Endothelial cell of umbilical vein (primary cell): ENCODE results near the gene SNX24. TPM values are rescaled to one million over a fixed set of nuclear protein-coding genes. Genes with fewer than 3 reads are reported as not detected.

Experiments used
- BruUV-seq: library from RNA; stranded (reverse); fragments of 400-500 nt; replicated peaks from 2 replicates; lab custom pipeline; 2021; lab: Mats Ljungman, UMichigan
- CTCF ChIA-PET: fragments of 300-600, 350-600 bp; sonication (Branson Sonifier 250); formaldehyde crosslinking; loops from one replicate; lab custom pipeline; 2021; ENCODE audit warnings: antibody characterized with exemption, inconsistent platforms; lab: Charles Lee
- POLR2A ChIA-PET: fragments of 300-600, 350-600 bp; sonication (Branson Sonifier 250); formaldehyde crosslinking; loops from one replicate; lab custom pipeline; 2021; ENCODE audit warnings: antibody characterized with exemption, inconsistent platforms; lab: Charles Lee
- DNase-seq: peaks from one replicate; pipeline ENCODE4 v3.0.0-alpha.2; 2011; ENCODE audit warnings: low read depth, low spot score
- FAIRE-seq: peaks from 2 replicates; lab custom pipeline; 2011; peaks lifted over from hg19 to GRCh38; lab: Jason Lieb, UNC
- H2AFZ ChIP-seq: 2 replicates; pipeline ENCODE4 v1.6.0; 2012; ENCODE audit warnings: low read depth, low read length, control low read depth, inconsistent platforms
- H3K27ac ChIP-seq: 2 replicates; pipeline ENCODE4 v1.5.1; 2011; ENCODE audit warnings: low read depth, mild to moderate bottlenecking, control low read depth, low read length, moderate library complexity; ENCODE audit not compliant: insufficient read depth
- H3K27me3 ChIP-seq, 2 experiments: 2 replicates each; pipeline versions ENCODE4 v1.6.0 to v1.6.1; 2011; ENCODE audit warnings: low read length in 2 of 2, mixed read lengths in 1 of 2; ENCODE audit not compliant: control insufficient read depth in 2 of 2, insufficient read depth in 2 of 2
- H3K36me3 ChIP-seq, 2 experiments: 2 replicates in 1 of 2; 3 replicates in 1 of 2; pipeline ENCODE4 v1.5.1; 2011; ENCODE audit warnings: low read length in 2 of 2, mild to moderate bottlenecking in 1 of 2, moderate library complexity in 1 of 2; ENCODE audit not compliant: control insufficient read depth in 2 of 2, insufficient read depth in 2 of 2; ENCODE audit errors: extremely low read depth in 1 of 2
- H3K4me1 ChIP-seq: 3 replicates; pipeline ENCODE4 v1.5.1; 2011; ENCODE audit warnings: mild to moderate bottlenecking, low read length; ENCODE audit not compliant: control insufficient read depth, insufficient read depth; ENCODE audit errors: extremely low read depth
- H3K4me2 ChIP-seq: 2 replicates; pipeline ENCODE4 v1.6.1; 2011; ENCODE audit warnings: low read length, control low read depth, mixed read lengths; ENCODE audit not compliant: insufficient read depth
- H3K4me3 ChIP-seq, 3 experiments: fragments of 200-600 bp in 1 of 3; sonication (generic), shearing (Covaris generic) in 1 of 3; replicated peaks in 1 of 3; 2 replicates each; pipeline ENCODE4 v1.5.1; 2011 to 2016; ENCODE audit warnings: control low read depth in 3 of 3, low read length in 3 of 3, mild to moderate bottlenecking in 2 of 3, inconsistent platforms in 1 of 3, low read depth in 1 of 3, moderate library complexity in 1 of 3; ENCODE audit not compliant: insufficient read depth in 1 of 3
- H3K79me2 ChIP-seq: 2 replicates; pipeline ENCODE4 v1.6.0; 2012; ENCODE audit warnings: low read length, inconsistent platforms; ENCODE audit not compliant: control insufficient read depth, insufficient read depth
- H3K9ac ChIP-seq: replicated peaks from 2 replicates; pipeline ENCODE3; 2011; ENCODE audit warnings: low read length, control low read depth; ENCODE audit not compliant: insufficient read depth; ENCODE audit errors: extremely low read depth
- H3K9me1 ChIP-seq: replicated peaks from 3 replicates; pipeline ENCODE4 v1.6.0; 2011; ENCODE audit warnings: mild to moderate bottlenecking, low read length; ENCODE audit not compliant: control insufficient read depth, insufficient read depth; ENCODE audit errors: extremely low read depth
- H3K9me3 ChIP-seq: replicated peaks from 2 replicates; pipeline ENCODE4 v1.5.1; 2012; ENCODE audit warnings: low read length, inconsistent platforms; ENCODE audit not compliant: control insufficient read depth, insufficient read depth
- H4K20me1 ChIP-seq: replicated peaks from 2 replicates; pipeline ENCODE3; 2011; ENCODE audit warnings: mild to moderate bottlenecking, low read length; ENCODE audit not compliant: control insufficient read depth, insufficient read depth; ENCODE audit errors: extremely low read depth
- CTCF ChIP-seq, 2 donors: IDR thresholded peaks; 1 replicate in 1 of 2; 2 replicates in 1 of 2; pipeline ENCODE4 v1.5.1; 2011; ENCODE audit warnings: low read length in 2 of 2, mild to moderate bottlenecking in 2 of 2, moderate library complexity in 2 of 2, control low read depth in 1 of 2, inconsistent platforms in 1 of 2, low read depth in 1 of 2; ENCODE audit not compliant: insufficient read depth in 1 of 2; ENCODE audit errors: extremely low read depth in 1 of 2
- EZH2 ChIP-seq: IDR thresholded peaks from 2 replicates; pipeline ENCODE4 v1.6.1; 2012; ENCODE audit warnings: borderline replicate concordance, low read depth, mild to moderate bottlenecking, moderate library complexity, low read length, inconsistent platforms; ENCODE audit not compliant: severe bottlenecking
- FOS ChIP-seq: IDR thresholded peaks from 2 replicates; pipeline ENCODE4 v1.6.1; 2011; ENCODE audit warnings: mild to moderate bottlenecking, low read length, moderate library complexity, borderline replicate concordance; ENCODE audit not compliant: insufficient read depth
- GATA2 ChIP-seq: IDR thresholded peaks from 2 replicates; pipeline ENCODE4 v1.7.0; 2011; ENCODE audit warnings: low read depth, mild to moderate bottlenecking, moderate library complexity, mixed read lengths, low read length; ENCODE audit not compliant: insufficient read length, insufficient read depth
- JUN ChIP-seq: IDR thresholded peaks from 2 replicates; pipeline ENCODE4 v1.6.1; 2011; ENCODE audit warnings: borderline replicate concordance, low read depth; ENCODE audit not compliant: insufficient read length, insufficient read depth
- MAX ChIP-seq: IDR thresholded peaks from 2 replicates; pipeline ENCODE4 v1.6.1; 2011; ENCODE audit not compliant: insufficient read depth, insufficient read length
- MYC ChIP-seq: IDR thresholded peaks from one replicate; pipeline ENCODE4 v1.6.1; 2011; ENCODE audit warnings: mild to moderate bottlenecking, low read depth, low read length
- POLR2A ChIP-seq: IDR thresholded peaks from 2 replicates; pipeline ENCODE4 v1.6.1; 2012; ENCODE audit warnings: low read depth, mild to moderate bottlenecking, control low read depth, low read length
- POLR2AphosphoS5 ChIP-seq: IDR thresholded peaks from 2 replicates; pipeline ENCODE4 v1.6.1; 2012; ENCODE audit warnings: low read depth, mild to moderate bottlenecking, control low read depth, low read length, moderate library complexity; ENCODE audit not compliant: insufficient read depth
- dilution Hi-C: fragments of 300-500 bp; cut with MboI; formaldehyde crosslinking; loops from one replicate; pipeline ENCODE4 v1.15.0; 2019; ENCODE audit warnings: low sequenced_read_pairs; ENCODE audit not compliant: extremely low pct_ligation_motif_present
- intact Hi-C: fragments of 100-400 bp; cut with micrococcal nuclease; formaldehyde crosslinking; loops from one replicate; pipeline ENCODE4 v1.10.0; 2022
- polyA plus RNA-seq, 4 experiments: library from polyadenylated mRNA; depleted of rRNA in 3 of 4; stranded (reverse) in 3 of 4; unstranded in 1 of 4; fragments of >200 nt; gene quantifications; 2 replicates each; pipeline versions ENCODE4 v1.2.1 to v1.2.3, GENCODE V29; 2011 to 2012; ENCODE audit warnings: missing spikeins in 1 of 4
- total RNA-seq: library from RNA; stranded (reverse); gene quantifications from 2 replicates; pipeline ENCODE4 v1.2.3, GENCODE V29; 2021

Gene SNX24
- total and polyA plus RNA-seq, 2 donors (not counting 3 experiments of a cell fraction or from before 2014, with no cell fraction given) = 2.9 to 14.9 TPM

GRCh38 chr5:123007182-123007581, 161.8 kb downstream of the SNX24 start:
- intact Hi-C loops (no loop called here), dilution Hi-C loops (no loop called here)
- Histone ChIP-seq H3K79me2 (no peaks in the 10 kb centered on the region), H3K4me1 (no peaks in the 10 kb centered on the region), H3K4me2 (no peak overlapping the region), H3K27ac (no peak overlapping the region), H3K4me3 (no peak overlapping the region), H3K27me3 (no peaks in the 10 kb centered on the region), H3K9me1 (no peaks in the 10 kb centered on the region), H4K20me1 (no peaks in the 10 kb centered on the region), H3K9ac (no peak overlapping the region), H2AFZ (no peak overlapping the region), H3K36me3 (no peaks in the 10 kb centered on the region), H3K9me3 (no peaks in the 10 kb centered on the region)
- no peak for DNase-seq
- TF ChIP-seq POLR2A (no peak), MAX (no peak), FOS (no peak), JUN (no peak), CTCF (IDR thresholded peaks at IDR 0.05; ENCODE audit: extremely low read depth in 1 of 2, insufficient read depth in 1 of 2, low read depth in 1 of 2, low read length in 2 of 2) (no peak), GATA2 (no peak), POLR2AphosphoS5 (no peak), EZH2 (no peak), MYC (no peak)
- CTCF ChIA-PET = interaction anchor here (1.0 kb wide), 1 partner anchor 27 kb away, joined by 3 read pairs; no protein-coding TSS in a partner anchor
- FAIRE-seq = no peak
- no TSS peak for BruUV-seq
- POLR2A ChIA-PET = no interaction called here
